SK-MEL-5 (cell line): ENCODE data around the gene SALL2. TPM values are rescaled to one million over a fixed set of nuclear protein-coding genes. Genes with fewer than 3 reads are reported as not detected.

Experiments
- DNase-seq: peaks from one replicate; pipeline ENCODE4 v3.0.0-alpha.2; 2016; ENCODE audit warnings: low read depth, low spot score
- in situ Hi-C: cut with HindIII; loops from 2 replicates; pipeline ENCODE4 v1.10.0; 2016; ENCODE audit warnings: low sequenced_read_pairs, high pct_unique_total_duplicates, low pct_unique_long_range_greater_than_20kb
- total RNA-seq: library from RNA; depleted of rRNA; stranded (reverse); fragments of >200 nt; shearing (Covaris generic); gene quantifications from 2 replicates; pipeline ENCODE4 v1.2.3, GENCODE V29; 2014; rRNA removed

Gene SALL2
- total RNA-seq, 1 experiment from 2014 or later = 0.85 TPM

DNA sequence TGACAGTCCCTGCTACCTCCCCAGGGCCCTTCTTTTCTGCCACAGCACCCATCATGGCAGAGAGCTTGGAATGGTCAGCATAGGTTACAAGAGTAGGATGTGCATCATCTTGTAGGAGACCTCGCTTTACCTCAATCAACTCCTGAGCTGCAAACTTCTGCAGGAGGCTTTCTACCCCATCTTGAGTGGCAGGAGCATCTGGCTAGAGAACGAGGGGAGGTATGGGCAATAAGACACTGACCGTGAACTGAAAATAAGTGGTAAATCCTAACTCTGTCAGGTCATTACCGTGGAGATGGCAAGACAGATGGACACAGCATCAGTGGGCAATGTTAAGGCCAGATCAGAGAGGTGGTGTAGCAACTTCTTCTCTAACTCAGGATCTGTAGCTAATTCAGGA, 22.8 kb downstream of the SALL2 start:
- no peak for DNase-seq
- in situ Hi-C loops = no loop called here

DNA sequence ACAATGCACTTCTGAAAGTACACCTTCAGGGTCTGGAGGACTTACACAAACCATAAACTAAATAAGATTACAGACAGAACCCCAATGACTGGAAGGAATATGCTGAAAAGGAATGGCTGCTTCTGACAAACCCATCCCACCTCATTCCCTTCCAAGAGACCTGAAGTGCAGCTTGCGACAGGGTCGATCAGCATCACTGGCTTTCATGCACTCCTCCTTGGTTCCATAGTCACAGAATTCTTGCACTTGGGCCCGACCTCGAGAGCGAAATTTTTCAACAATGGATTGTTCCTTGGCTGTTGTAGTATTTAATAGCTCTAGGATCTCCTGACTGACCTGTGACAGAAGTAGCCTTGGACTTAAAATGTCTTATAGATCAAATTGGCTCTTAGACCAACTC, 24.6 kb downstream of the SALL2 start:
- in situ Hi-C loops = no loop called here
- no peak for DNase-seq

DNA sequence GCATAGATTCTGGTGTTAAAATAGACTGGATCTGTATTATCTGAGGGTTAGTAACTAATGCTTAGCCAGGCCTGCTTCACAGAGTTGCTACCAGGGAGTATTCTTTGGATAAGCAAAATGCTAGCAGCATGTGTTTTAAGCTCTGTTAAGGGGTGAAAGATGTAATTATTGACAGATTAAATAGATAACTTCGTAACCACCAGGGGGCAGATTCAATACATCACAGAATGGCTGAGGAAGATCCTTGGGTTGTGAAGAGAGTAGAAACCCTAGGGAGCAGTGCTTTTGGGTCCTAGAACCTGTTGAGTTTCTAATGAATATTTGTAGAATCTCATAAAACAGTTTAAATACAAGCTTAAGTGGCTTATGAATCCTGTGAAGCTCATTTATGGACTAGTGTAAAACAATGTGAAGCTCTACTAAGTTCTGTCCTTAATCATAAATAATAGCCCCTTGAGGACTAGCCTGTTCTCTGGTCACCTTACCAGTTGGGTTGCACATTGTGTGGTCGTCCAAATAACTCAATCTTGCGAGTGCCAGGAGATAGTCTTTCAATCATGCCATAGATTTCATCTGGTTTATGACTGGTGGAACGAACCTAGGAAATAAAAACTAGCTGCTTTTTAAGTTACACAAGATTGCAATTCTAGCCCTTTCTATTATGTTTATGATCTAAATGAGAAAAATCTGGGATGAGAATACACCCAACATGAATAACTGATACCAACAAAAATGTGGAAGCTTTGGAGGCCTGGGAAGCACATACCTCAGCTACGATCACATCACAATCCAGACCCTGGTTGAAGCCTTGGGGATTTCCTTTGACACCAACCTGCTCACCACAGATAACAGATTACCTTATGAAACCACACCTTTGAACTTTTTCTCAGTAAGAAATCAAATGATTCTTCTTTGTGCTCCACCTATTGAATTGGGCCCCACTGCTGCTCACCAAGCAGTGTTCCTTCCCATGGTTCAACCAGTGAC, 27.3 kb downstream of the SALL2 start:
- peak; percentile 66 for DNase-seq
- in situ Hi-C loops = no loop called here

DNA sequence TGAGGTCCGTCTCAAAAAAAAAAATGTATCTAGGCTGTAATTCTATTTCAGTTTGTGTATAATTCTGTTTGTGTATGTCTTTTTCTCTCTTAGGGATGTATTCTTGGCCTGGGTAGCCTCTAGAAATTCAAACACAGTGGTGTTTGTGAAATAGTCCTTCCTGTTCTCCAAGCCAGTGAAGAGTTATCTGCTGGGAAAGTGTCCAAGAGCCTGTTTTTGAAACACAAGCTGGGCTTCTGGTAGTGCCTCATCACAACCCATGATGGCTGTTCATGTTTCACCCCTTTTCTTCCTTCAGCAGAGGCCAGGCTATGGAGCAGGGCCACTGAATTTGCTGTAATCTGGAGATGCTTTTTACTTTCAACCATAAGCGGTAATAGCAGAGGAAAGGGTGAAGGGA, 29.7 kb downstream of the SALL2 start:
- in situ Hi-C loops = no loop called here

DNA sequence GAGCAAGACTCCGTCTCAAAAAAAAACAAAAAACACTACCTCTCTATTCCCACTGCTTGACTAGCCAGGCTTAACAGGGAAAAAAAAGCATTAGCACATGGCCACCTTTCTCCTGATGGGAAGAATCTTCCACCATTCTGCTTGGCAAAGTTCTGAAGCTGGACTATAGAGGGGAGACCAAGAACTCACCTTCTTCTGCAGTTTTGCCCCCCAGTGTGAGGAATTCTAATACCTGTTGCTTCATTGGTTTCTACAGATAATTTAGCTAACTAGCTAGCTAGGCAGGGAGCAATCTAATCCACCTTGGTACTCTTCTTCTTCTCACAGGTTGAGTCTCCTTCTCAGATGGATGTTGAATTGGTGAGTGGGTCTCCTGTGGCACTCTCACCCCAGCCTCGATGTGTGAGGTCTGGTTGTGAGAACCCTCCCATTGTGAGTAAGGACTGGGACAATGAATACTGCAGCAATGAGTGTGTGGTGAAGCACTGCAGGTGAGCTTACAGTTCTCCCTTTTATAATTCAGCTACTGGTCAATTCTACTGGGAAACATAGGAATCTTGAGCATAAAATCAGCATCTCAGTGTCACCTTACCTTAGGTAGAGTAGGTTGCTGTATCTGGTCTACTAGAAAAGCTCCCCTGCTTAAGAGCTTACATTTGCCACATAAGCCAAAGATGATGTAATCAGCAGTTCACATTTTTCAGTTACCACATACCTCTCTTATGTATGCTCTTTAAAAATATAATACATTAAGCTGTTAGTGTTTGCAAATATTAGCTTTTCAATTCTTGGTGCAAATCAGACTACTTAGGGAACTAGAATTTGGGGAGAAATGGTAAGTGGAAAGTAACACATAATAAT, 31.0 kb downstream of the SALL2 start:
- in situ Hi-C loops = no loop called here
- no peak for DNase-seq

More for the DNA sequence above, 29.7 kb downstream of the SALL2 start:
- DNase-seq = no peak

DNA sequence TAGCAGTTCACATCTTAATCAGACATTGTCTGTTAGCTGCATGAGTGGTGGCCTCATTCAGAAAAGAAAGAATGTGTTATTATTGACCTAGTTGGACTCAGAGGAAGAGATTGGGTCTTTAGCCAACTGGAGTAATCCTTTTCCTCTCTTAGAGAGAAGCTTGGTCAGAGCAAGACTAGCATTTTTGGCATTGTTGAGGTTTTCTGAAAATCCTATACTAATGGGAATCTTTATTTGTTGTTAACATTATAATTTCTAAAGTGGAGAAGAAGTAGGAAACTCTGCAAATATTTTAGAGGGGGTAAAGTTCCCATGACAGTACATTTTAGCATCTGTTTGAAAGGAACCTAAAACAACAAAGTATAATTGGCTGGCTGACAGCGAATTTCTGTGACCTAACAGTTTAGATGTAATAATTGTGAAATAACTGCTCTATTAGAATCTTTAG, 39.5 kb downstream of the SALL2 start:
- DNase-seq = no peak
- in situ Hi-C loops = no loop called here

DNA sequence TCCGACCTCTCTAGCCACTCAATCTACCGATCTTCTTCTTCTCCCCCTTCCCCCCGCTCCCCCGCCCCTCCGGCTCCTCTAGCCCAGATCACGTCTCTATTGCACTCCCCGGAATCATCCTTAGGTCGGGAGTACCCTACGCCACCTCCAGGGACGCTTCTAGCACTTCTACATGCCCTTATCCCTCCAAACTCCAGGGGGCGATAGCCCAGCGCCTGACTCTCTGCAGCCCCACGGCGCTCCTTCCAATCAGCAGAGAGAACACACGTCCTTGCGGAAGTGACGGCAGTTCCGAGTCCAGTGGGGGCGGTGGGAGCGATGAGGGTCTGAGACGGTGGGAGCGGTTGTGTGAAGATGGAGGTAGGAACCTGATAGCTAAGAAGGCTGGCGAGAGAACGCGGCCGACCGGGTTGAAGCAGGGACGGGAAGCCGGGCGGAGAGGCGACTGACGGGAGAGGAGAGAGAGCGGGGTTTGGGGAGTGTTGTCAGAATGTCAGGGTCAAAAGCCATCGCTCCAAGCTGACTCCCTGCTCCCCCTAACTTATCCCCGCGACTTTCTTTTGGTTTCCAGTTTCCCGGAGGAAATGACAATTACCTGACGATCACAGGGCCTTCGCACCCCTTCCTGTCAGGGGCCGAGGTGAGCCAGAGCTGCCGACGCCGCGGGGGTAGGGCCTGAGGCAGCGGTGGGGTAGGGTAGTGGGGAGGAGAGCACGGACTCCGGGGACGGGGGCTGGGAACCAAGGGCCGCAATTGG, 49.0 kb downstream of the SALL2 start, which contains the start of the genes RAB2B and TOX4:
RAB2B (minus strand) TSS at position 35 of the 757 bp plus-strand sequence. CDS start 87 bp downstream, outside the sequence.
TOX4 (plus strand) TSS at position 271 of the 757 bp plus-strand sequence; CDS start at position 355, 84 bp downstream.
- in situ Hi-C loops = no loop called here

DNA sequence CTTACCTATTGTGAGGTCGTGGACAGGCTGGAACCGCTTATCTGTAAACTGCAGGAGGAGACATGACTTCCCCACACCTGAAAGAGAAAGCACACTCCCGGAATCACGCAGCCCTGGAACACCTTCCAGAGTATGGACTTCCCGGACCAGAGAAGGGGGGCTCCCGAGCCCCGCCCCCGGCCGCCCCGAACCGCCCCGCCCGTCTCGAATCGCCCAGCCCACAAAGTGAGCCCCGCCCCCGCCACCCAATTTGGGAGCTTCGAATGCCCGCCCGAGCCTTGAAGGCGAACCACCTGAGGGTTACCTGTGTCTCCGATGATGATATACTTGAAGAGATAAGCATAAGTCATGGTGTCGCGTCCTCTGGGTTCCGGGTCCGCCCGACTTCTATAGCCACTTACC, 49.6 kb downstream of the SALL2 start:
- in situ Hi-C loops = no loop called here
- peak; percentile 73 for DNase-seq

More for the DNA sequence above, 49.0 kb downstream of the SALL2 start, which contains the start of the genes RAB2B and TOX4:
- peak; percentile 98 for DNase-seq

DNA sequence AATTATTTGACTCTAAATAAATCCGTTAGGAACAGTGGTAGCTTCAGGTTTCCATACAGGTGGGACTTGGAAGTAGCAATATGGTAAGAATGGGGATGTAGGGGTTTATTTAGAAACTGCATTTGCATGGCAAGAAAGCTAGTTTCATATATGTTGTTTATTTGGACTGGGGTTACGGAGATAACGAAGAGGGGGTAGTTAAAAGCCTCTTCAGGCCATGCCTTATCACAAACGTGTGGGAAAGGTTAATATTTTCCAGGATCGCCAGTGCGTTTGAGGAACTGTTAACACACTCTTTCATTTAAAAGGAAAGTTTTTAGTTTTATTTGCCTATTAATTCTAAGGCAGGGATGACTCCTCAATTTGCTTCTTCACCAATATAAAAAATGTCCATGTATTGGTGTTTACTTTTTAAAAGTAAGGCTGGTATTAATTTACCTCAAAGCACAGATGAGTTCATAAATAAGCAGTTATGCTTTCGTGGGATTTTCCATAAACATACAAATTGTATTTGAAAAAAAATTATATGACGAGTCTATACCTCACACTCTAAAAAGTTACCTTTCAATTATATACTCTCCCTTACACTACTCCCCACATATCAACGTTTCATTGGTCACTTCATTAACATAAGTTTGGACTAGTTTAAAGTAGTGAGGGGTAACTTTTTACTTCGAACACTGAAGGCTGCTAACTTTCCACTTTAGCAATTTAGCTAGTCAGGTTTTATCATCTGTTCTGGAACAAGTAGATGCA, 50.2 kb downstream of the SALL2 start:
- in situ Hi-C loops = no loop called here
- DNase-seq = no peak

Other genes starting within 250 kb of the SALL2 start
- gene RPGRIP1, start 246.3 kb downstream of the SALL2 start, total RNA-seq = 0.08 and 0.21 TPM in 2 replicates
- gene SUPT16H, start 142.3 kb downstream of the SALL2 start, total RNA-seq = 72.1 and 84.3 TPM in 2 replicates
- gene CHD8, start 70.2 kb downstream of the SALL2 start, total RNA-seq = 27.8 and 32.6 TPM in 2 replicates
- 15.5 and 19.9 TPM in 2 replicates for gene RAB2B, start 49.4 kb downstream of the SALL2 start, total RNA-seq
- gene TOX4, start 49.2 kb downstream of the SALL2 start, total RNA-seq = 21.2 and 23.8 TPM in 2 replicates
- 44.5 and 46.8 TPM in 2 replicates for gene METTL3, start 15.0 kb downstream of the SALL2 start, total RNA-seq
- gene OR10G3, start 53.7 kb upstream of the SALL2 start, total RNA-seq = not detected in 2 replicates
- not detected in 2 replicates for gene OR10G2, start 108.6 kb upstream of the SALL2 start, total RNA-seq
- gene OR4E2, start 127.5 kb upstream of the SALL2 start, total RNA-seq = not detected in 2 replicates
- not detected in 2 replicates for gene OR4E1, start 147.5 kb upstream of the SALL2 start, total RNA-seq